ENCODE data around the gene RTN3.

RTN3 gene

DNA sequence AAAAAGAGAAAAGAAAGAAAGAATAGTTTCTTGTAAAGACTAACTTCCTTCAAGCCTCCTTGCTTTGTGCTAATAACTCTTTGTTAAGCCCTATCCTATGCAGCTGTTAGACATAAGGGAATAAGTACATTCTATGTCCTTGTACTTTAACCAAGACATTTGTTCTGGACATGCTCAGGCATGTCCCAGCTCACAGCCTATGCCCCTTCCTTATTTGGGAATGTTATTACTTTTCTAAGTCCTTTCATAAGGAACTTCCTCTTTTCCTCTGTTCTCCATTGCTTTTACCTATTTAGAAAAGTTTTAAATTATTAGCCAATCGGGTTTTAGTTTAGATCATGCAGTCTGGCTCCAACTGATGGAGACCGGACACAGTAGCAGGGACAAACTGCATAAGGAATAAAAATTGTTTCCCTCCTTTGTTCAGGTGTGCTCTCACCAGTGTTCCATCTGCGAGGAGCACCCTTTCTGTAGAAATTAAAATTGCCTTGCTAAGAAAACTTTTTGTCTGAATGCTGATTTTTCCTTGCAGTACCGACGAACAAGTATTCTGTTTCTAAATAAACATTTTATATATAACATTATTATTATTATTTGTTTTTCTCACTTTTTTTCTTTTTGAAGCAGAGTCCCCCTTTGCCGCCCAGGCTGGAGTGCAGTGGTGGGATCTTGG lies 110.3 kb downstream of the RTN3 start:
- no peak for DNase-seq (ENCODE audit: extremely low read depth, low read depth)
- TF ChIP-seq, protein P1, sequence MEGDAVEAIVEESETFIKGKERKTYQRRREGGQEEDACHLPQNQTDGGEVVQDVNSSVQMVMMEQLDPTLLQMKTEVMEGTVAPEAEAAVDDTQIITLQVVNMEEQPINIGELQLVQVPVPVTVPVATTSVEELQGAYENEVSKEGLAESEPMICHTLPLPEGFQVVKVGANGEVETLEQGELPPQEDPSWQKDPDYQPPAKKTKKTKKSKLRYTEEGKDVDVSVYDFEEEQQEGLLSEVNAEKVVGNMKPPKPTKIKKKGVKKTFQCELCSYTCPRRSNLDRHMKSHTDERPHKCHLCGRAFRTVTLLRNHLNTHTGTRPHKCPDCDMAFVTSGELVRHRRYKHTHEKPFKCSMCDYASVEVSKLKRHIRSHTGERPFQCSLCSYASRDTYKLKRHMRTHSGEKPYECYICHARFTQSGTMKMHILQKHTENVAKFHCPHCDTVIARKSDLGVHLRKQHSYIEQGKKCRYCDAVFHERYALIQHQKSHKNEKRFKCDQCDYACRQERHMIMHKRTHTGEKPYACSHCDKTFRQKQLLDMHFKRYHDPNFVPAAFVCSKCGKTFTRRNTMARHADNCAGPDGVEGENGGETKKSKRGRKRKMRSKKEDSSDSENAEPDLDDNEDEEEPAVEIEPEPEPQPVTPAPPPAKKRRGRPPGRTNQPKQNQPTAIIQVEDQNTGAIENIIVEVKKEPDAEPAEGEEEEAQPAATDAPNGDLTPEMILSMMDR (IDR thresholded peaks at IDR 0.05; ENCODE audit: low read depth, low read length): no peak

DNA sequence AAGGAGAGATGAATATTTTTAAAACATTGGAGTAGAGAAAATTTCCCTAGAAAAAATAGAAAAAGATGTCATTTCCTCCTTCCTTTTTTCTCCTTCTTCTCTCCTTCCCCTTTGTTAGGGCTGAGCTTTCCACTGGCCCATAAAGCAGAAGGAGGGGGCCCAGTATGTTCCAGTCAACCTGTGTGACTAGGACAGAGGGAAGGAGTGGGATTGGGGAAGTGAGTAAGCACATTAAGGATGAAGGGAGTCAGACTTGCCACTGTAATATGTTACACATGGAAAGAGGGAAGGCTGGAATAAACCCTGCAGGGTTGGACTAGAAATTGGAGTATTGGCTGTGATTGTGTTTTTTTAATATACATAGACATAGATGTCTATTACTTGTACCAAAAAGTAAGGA lies 111.9 kb downstream of the RTN3 start:
- TF ChIP-seq, protein P1 (IDR thresholded peaks at IDR 0.05; ENCODE audit: low read depth, low read length): no peak
- DNase-seq (ENCODE audit: extremely low read depth, low read depth): no peak

DNA sequence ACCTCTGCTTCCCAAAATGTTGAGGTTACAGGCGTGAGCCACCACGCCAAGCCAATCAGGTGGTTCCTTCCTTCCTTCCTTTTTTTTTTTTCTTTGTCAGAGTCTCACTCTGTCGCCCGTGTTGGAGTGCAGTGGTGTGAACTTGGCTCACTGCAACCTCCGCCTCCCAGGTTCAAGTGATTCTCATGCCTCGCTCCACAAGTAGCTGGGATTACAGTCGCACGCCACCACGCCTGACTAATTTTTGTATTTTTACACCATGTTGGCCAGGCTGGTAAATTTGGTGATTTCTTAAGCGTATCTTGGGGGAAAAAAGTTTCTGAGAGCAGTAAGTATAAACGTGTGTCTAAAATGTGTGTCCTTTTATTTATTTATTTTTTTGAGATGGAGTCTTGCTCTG lies 113.8 kb downstream of the RTN3 start:
- TF ChIP-seq, protein P1 (IDR thresholded peaks at IDR 0.05; ENCODE audit: low read depth, low read length): no peak
- no peak for DNase-seq (ENCODE audit: extremely low read depth, low read depth)

DNA sequence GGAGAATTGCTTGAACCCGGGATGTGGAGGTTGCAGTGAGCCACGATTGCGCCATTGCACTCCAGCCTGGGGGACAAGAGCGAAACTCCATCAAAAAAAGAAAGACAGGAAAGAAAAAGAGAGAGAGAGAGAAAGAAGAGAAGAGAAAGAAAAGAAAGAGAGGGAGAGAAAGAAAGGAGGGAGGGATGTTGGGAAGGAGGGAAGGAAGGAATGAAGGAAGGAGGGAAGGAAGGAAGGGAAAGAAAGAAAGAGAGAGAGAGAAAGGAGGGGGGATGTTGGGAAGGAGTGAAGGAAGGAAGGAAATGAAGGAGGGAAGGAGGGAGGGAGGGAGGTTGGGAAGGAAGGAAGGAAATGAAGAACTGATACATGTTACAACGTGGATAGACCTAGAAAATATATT lies 119.6 kb downstream of the RTN3 start:
- no peak for DNase-seq (ENCODE audit: extremely low read depth, low read depth)
- TF ChIP-seq, protein P1 (IDR thresholded peaks at IDR 0.05; ENCODE audit: low read depth, low read length): no peak

DNA sequence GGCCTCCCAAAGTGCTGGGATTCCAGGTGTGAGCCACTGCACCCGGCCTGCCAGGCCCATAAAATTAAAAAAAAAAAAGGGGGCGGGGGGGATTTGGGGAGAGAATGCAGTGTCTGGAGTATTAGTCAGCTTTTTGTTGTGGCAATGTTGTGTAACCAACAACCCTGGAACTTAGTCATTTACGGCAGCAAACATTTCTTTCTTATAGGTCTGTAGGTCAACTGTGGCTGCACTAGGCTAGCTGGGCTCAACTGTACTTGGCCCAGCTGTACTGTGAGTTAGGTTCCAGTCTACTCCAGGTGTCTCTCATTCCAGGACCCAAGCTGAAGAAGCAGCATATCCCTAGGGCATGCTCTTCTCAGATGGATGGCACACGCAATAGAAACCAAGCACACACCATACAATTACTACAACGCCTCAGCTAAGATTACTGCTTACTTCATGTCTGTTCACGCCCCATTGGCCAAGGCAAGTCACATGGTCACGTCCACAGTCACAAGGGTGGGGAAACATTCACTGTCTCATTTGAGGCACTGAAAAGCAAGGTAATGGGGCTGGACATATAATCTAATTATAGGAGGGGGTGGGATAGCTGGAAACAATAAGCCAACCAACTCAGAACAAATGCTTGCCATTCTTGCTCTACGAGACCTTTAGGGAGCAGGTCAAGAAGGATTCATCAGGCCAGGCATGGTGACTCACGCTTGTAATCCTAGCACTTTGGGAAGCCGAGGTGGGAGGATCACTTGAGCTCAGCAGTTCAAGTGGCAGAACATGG lies 121.5 kb downstream of the RTN3 start:
- DNase-seq (ENCODE audit: extremely low read depth, low read depth): peak; percentile 14
- TF ChIP-seq, protein P1 (IDR thresholded peaks at IDR 0.05; ENCODE audit: low read depth, low read length): no peak

DNA sequence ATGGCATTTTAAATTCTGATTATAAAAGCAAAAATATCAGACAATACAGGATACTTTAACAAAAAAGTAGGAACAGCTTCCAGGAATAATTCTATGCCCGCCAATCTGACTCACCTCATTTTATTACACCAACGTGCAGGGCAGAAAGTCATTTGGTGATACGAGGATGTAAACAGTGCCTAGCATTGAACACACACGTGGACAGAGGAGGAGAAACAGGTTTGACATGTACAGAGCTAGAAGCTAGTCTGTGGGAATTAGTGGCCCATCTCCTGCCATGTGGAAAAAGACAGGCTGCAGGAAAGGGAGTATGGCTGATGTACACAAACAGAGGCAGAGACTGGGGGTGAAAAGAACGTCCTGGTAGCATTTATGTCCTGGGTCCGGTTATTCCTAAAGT lies 123.0 kb downstream of the RTN3 start:
- TF ChIP-seq, protein P1 (IDR thresholded peaks at IDR 0.05; ENCODE audit: low read depth, low read length): no peak

DNA sequence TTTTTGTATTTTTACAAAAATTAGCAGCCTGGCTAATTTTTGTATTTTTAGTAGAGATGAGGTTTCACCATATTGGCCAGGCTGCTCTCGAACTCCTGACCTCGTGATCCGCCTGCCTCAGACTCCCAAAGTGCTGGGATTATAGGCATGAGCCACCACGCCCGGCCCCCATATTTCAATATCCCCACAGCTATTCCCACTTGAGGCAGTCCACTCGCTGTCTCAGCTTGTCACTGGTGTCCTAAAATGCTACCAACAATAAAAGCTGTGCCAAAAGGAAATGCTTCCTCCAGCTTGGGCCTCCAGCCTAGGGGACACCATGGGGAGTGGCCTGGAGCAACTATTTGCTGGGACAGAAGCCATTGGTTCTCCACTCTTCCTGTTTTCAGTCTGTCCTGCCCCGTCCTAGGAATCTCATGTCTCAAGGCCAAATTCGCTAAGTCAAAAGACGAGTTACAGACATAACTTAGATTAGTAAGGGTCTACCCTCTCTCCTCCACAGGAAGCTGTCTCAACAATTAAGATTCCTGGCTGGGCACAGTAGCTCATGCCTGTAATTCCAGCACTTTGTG lies 124.6 kb downstream of the RTN3 start:
- TF ChIP-seq, protein P1 (IDR thresholded peaks at IDR 0.05; ENCODE audit: low read depth, low read length): no peak
- no peak for DNase-seq (ENCODE audit: extremely low read depth, low read depth)

More for the DNA sequence above, 123.0 kb downstream of the RTN3 start:
- DNase-seq (ENCODE audit: extremely low read depth, low read depth): no peak
